Upper lobe of left lung (tissue), 4 donors: ENCODE measurements around the gene CDK8.
"Not testable (repeated sequence)": the region's sequence is repeated elsewhere in the genome, so short reads cannot be mapped to it uniquely, and the experiment has no call there.

Source experiments
- CTCF ChIP-seq, 6 experiments: fragments of 450-650 bp in 4 of 6; fragments of 200-600 bp in 2 of 6; sonication (generic) in 2 of 6; IDR thresholded peaks; one replicate each; pipeline ENCODE4 v1.5.1; 2016 to 2019; ENCODE audit warnings: antibody characterized with exemption in 6 of 6
- EP300 ChIP-seq, 4 donors: sonication (generic); formaldehyde crosslinking; IDR thresholded peaks; one replicate each; pipeline ENCODE4 v1.5.1; 2017; ENCODE audit warnings: antibody characterized with exemption in 4 of 4, control low read depth in 2 of 4
- POLR2A ChIP-seq, 4 donors: fragments of 450-650 bp; IDR thresholded peaks; one replicate each; pipeline ENCODE4 v1.5.1; 2016 to 2017; ENCODE audit warnings: antibody characterized with exemption in 4 of 4, mild to moderate bottlenecking in 2 of 4
- POLR2AphosphoS5 ChIP-seq, 2 donors: sonication (generic); formaldehyde crosslinking; IDR thresholded peaks; one replicate each; pipeline ENCODE4 v1.5.1; 2017; ENCODE audit warnings: antibody characterized with exemption in 2 of 2

GRCh38 chr13:26312019-26312418, 58.1 kb downstream of the CDK8 start:
- TF ChIP-seq CTCF, POLR2AphosphoS5, POLR2A, EP300 (IDR thresholded peaks at IDR 0.05): not testable (repeated sequence)
